HG03196 (cell line): ENCODE measurements around the gene NUDCD2.
"Not testable (repeated sequence)": the region's sequence is repeated elsewhere in the genome, so short reads cannot be mapped to it uniquely, and the experiment has no call there.

Source experiments
- ATAC-seq: cut with Tn5 transposase; IDR thresholded peaks from one replicate; pipeline ENCODE4 v1.9.1; 2021; ENCODE audit not compliant: unreplicated experiment

NUDCD2 gene

DNA sequence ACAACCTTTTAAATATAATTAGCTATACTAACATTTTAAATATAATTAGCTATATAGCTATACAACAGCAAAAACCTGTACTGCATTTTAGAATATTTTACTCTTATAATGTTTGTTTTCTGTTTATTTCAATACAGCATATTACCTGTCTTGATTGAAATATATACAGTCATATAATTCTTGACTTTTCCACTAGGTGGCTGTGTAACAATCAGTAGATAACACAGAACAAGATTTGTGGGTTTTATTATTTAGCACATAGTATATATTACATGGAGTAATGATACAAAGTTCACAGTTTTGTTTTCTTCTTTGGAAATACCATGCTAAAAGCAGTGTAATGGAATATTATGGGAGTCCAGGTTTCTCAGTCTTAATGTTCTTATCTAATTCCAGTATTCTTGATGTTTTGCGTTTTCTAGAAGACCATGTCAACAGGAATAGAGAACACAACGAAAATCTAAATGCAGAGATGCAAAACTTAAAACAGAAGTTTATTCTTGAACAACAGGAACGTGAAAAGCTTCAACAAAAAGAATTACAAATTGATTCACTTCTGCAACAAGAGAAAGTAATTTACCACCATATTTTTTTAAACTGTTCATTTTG lies 13.8 kb upstream of the NUDCD2 start:
- no peak for ATAC-seq

- ATAC-seq: no peak
These were observed 7.8 kb upstream of the NUDCD2 start for GRCh38 chr5:163467682-163468081.

GRCh38 chr5:163463063-163463435 lies 3.1 kb upstream of the NUDCD2 start:
- no peak for ATAC-seq

- ATAC-seq: peak; percentile 1
These were observed 765 bp upstream of the NUDCD2 start, which contains the start of gene HMMR for GRCh38 chr5:163460562-163461171. Gene HMMR (plus strand): TSS chr5:163460632. CDS start chr5:163460693, 61 bp downstream.

DNA sequence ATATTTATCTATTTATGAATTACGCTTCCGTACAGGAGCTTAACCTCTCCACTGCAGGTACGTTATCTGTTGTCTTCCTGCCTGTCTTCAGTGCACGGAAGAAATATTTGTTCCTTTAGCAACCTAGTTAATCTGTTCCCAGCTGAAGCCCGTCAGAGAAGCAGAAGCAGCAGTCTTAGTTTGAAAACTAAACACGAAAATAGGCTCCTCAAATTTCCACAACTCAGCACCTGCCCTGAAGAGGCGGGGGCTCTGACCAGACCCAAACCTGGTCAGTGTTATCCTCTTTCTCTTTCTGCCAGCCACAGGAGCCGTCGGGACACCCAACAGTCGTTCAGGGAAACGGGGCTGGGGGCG lies 462 bp downstream of the NUDCD2 start:
- peak; percentile 8 for ATAC-seq

DNA sequence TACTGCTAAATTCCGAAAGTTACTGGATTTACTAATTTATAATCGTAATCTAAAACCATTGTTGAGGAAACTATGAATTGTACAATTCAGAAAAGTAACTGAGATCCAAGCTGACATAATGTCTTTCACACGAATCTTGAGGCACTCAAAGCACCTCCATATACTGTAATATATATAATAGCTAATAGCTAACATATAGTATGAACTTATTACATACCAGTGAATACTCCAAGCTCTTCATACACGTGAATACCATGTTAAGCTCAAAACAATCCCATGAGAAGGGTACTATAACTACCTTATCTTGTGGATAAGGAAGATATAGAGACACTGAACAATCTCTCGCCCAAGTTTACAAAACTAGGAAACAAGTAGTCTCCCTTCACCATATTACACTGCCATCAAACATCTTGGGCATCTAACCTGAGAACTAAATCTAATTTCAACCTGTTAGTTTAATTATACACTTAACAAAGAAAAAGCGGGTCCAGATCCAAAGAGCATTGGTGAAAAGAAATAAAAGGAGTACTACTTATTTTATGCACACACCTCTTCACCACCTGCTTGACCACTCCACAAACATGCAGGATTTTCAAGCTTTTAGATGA lies 1.0 kb downstream of the NUDCD2 start:
- ATAC-seq: no peak

DNA sequence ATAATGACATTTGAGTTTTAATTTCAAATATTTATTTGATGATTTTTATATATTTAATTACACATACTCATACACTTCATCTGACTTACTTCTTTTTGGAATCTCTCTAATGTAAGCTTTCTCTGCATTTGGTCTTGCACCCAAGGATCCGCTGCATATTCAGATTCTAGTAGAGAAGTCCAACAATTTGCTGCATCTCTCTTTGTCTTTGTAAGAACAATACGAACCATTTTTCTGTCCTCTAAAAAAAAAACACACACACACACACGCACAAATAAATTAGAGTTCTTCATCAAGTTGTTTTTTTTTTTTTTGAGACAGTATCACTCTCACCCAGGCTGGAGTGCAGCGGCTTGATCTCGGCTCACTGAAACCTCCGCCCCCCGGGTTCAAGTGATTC lies 3.1 kb downstream of the NUDCD2 start:
- no peak for ATAC-seq

GRCh38 chr5:163456029-163456589 lies 3.8 kb downstream of the NUDCD2 start:
- ATAC-seq: no peak

DNA sequence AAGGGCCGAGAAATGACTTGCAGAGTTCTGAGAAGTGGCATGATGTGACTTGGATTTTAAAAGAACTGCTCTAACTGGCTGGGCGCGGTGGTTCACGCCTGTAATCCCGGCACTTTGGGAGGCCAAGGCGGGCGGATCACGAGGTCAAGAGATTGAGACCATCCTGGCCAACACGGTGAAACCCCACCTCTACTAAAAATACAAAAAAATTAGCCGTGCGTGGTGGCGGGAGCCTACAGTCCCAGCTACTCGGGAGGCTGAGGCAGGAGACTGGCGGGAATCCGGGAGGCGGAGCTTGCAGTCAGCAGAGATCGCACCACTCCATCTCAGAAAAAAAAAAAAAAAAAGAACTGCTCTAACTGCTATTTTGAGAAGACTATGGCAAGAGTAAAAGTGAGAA lies 4.5 kb downstream of the NUDCD2 start:
- ATAC-seq: not testable (repeated sequence)

DNA sequence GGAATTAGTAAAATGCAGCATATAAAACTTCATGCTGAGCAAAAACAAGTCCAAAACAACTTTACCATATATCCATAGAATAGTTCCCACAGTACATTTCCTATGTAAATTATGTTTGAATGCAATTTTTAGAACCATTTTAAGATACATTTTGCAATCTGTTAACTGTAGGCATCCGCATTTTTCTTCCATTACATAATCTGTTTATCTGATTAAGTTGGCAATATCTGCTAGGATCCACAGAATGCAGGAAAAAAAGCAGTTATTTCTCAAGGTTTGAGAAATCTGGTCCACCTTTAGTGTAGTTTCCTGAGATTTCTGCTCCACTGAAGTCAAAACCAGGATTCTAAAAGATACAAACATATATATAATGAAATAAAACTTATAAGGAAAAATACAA lies 6.2 kb downstream of the NUDCD2 start:
- ATAC-seq: no peak

DNA sequence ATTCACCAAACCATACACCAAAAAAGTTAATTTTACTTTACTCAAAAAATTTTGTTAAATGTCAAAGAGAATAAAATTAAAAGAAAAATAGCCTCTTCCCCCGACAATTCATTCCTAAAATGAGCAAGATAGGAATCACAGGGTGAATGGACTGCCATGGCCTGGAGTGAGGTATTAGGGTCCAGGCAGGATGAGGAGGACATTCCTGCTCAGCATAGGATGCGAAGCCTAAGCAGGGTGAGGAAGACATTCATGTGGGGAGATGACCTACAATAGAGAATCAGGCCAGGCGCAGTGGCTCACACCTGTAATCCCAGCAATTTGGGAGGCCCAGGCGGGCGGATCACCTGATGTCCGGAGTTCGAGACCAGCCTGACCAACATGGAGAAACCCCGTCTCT lies 8.4 kb downstream of the NUDCD2 start:
- ATAC-seq: no peak

- no peak for ATAC-seq
These were observed 11.4 kb downstream of the NUDCD2 start for GRCh38 chr5:163448491-163448890.

DNA sequence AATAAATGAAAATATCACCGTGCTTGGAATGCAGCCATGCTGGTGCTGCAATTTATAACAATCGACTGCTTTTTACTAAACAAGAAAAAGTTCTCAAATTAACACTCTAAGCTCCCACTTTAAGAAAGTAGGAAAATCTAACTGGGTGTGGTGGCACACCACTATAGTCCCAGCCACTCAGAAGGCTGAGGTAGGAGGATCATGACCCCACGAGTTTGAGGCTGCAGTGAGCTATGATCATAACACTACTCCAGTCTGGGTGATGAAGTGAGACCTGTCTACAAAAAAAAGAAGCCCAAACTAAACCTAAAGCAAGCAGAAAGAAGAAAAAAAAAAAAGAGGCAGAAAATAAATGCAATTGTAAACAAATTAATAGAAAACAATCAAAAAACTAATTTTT lies 12.0 kb downstream of the NUDCD2 start:
- no peak for ATAC-seq

- ATAC-seq: no peak
These were observed 12.7 kb downstream of the NUDCD2 start for GRCh38 chr5:163447191-163447590.

DNA sequence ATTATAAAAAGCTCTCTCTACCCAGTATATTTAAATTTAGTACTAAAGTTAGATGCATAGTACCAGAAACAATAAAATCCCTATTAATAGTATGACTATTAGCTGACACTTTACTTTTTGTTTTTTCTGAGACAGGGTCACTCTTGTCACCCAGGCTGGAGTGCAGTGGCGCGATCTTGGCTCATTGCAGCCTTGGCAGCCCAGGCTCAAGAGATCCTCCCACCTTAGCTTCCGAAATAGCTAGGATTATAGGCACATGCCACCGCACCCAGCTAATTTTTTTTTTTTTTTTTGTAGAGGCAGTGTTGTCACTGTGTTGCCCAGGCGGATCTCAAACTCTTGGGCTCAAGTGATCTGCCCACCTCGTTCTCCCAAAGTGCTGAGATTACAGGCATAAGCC lies 14.6 kb downstream of the NUDCD2 start:
- ATAC-seq: no peak

DNA sequence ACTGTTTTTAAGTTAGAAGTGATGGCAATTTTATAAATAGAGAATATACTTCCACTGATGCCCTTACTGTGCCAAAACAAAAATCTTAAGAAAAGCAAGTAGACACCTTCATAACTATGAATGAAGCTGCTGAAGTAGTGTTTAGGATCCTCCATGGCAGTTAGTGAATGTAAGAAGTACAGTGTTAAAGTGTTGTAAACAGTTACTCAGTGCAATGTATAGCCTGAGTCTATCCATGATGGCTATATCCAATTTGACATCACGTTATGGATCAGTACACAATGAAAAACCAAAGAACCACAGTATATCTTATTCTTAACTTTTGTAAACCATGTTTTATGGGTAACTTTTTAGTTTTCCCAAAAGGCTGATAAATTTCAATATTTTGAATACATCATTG lies 15.4 kb downstream of the NUDCD2 start:
- ATAC-seq: no peak

- no peak for ATAC-seq
These were observed 18.9 kb downstream of the NUDCD2 start for GRCh38 chr5:163440954-163441353.

DNA sequence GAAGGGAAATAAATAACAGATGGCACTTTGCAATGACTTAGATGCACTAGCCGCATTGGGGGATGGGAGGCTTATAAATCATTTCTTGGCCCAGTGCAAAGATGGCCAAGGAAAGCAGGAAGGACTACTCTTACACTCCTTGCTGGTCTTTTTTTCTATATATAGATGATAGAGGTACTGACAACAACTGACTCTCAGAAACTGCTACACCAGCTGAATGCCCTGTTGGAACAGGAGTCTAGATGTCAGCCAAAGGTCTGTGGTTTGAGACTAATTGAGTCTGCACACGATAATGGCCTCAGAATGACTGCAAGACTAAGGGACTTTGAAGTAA lies 20.8 kb downstream of the NUDCD2 start:
- no peak for ATAC-seq

DNA sequence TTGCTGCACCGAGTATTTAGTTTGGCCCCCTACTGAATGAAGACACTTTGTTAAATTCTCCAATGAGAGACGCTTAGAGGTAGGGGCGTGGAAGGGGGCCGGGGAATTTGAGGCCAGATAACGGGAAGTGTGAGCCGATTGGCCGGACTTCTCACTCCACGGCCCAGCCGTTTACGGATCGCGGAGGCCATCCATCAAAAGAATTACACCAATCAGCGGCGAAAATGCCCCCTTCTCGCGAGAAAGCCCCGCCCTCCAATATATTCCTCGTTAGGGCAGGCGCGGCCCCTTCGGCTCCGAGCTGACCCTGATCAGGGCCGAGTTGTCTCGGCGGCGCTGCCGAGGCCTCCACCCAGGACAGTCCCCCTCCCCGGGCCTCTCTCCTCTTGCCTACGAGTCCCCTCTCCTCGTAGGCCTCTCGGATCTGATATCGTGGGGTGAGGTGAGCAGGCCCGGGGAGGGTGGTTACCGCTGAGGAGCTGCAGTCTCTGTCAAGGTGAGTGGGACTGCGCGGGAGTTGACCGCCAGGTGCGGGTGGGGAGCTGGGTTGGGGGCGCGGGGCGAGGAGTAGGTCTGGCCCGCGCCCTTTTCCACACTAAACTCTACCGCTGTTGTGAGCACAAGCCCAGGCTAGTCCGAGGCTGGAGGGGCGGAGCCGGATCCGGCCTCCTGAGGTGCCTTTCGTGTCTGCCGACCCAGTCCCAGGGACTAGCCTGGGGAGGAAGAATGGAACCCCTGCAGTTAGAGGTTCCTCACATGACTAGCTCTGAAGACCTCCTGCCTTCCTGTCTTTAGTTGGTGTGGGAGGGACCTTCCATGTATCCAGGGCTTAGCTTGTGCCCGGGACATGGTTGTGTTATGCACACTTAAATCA lies 22.4 kb downstream of the NUDCD2 start, which contains the start of gene CCNG1:
Gene CCNG1 (plus strand): TSS at position 287 of the 874 bp plus-strand sequence. CDS start 1,662 bp downstream, outside the sequence.
- peak; percentile 98 for ATAC-seq

DNA sequence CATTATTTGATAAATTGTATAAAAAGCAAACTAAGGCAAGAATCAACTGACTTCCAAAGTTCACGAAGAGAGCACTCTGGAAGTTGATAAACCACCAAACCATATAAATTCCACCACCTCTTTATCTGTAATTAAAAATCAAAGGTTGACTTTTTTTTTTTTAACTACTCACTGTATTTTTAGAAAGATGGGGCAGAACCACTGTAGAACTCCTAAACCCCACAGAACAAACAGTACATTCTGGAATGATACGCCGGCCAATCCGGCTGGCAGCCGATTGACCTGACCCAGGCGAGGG lies 22.9 kb downstream of the NUDCD2 start:
- no peak for ATAC-seq

GRCh38 chr5:163436515-163436914 lies 23.4 kb downstream of the NUDCD2 start:
- no peak for ATAC-seq
